ENCODE measurements around the gene EPSTI1.
"Not testable (repeated sequence)": the region's sequence is repeated elsewhere in the genome, so short reads cannot be mapped to it uniquely, and the experiment has no call there.

The EPSTI1 gene

DNA sequence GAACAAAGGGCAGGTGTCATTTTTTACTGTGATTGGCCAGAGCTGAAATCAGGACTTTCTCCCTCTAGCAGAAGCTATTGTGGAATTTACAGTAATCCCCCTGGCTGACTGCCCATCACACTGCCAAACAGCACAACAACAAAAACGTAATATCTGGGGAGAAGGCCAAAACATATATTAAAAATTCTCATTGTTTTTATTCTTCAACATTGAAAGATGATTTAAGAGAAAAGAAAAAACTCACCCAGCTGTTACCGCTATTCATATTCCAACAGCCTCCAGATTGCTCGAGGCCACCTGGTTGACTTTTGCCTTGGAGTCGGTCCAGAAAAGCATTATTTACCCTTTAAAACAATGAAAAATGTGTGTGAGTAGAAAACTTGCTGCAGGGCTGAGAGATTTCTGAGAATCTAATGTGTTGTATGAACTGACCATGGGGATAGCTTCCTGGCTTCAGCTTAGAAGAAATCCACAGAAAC, 97.2 kb downstream of the EPSTI1 start:
- no peak for DNase-seq (ENCODE audit: low read depth in 1 of 2, low spot score in 1 of 2)

DNA sequence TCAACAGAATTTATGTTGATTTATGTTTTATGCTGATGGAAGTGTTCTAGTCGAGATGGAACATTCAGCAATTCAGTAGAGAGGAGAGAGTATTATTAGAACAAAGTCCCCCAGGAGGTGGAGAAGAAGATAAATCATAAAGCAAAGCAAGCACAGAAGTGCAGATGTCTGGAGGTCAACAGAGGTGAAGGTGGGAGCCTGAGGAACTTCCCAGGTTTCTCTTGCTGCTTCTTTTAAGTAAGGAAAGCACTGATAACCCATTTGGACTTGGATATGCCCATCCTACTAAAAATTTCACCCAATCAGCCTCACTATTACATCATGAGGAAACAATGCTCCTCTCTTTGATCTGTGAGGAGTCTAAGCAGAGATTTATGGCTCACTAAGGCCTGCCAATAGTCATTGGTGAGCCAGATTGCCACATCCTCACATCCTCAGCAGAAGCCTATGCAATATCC, 98.8 kb downstream of the EPSTI1 start:
- no peak for DNase-seq (ENCODE audit: low read depth in 1 of 2, low spot score in 1 of 2)

DNA sequence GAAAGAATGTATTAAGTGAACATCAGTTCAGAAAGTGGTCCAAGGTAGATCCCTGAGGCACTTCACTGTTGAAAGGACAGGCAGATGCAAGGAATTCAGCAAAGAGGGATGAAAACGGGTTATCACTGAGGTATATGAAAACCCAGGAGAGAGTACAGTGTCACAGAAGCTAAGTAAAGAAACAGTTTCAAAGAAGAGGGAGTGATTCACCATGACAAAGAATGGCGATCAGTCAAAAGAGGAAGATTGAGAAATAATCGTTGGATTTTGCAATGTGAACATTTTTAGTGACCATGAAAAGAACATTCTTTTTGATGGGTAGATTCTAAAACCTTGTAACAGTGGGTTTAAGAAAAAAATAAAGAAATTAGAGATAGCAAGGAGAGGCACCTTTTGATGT, 99.3 kb downstream of the EPSTI1 start:
- no peak for DNase-seq (ENCODE audit: low read depth in 1 of 2, low spot score in 1 of 2)

DNA sequence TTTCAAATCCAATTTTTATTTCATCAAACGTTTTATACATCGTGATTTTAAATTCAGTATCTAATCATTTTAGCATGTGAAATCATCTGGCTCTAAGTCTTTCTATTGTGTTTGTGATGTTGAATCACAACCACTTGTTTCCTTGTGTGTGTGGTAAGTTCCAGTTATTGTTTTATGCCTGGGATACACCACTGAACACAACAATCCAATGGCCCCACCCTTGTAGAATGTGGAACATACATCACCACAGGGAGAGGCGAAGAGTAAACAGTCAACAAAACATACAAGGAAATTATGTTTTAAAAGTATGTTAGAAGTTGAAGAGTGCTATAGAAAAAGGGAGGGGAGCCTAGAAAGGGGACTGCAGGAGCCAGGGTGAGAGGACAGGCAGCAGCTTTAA, 100.5 kb downstream of the EPSTI1 start:
- DNase-seq (ENCODE audit: low read depth in 1 of 2, low spot score in 1 of 2): no peak

DNA sequence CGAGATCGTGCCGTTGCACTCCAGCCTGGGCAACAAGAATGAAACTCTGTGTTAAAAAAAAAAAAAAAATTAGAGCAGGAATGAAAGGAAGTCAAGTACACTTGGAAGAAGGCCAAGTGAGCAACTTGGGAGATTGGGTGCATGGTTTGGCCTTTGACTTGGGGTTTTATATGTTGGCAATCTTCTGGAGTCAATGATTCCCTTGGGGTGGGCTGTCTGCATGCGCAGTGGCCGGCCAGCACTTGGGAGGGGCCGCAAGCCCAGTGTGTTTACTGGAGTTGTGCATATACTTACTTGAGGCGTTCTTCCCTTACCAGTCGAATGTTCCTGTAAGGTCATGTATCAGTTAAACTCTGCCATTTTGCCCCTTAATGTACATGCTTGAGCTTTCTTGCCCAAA, 106.7 kb downstream of the EPSTI1 start:
- DNase-seq (ENCODE audit: low read depth in 1 of 2, low spot score in 1 of 2): no peak

DNA sequence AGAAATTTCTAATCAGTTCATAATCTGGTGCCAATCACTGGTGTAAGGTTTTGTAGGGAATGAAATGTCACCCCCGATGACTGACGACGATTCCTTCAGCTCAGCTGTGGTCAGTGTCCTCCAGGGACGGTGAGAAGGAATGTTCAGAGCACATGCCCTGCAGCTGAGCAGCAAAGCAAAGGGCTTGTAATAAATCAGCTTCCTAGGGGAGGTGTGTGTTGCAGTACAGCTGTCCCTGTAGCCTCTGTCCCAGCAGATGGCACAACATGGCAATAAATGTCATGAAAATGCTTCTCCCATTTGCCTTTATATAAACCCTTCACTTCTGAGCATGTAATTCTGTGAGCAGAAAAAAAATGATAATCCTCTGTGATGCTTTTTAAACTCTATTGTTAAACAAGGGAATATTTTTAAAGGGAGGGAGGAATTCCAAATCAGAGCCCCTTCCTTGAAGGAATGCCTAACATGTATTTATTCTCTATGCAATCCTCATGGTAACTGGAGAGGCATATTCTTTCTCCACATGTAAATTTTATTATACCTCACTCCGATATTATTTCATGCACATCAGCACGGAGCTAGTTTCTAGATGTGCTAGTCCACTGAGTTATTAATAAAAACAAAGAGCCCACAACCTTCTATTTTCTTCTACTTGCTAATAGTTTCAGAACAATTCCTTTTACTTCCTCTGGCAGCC, 108.1 kb downstream of the EPSTI1 start:
- no peak for DNase-seq (ENCODE audit: low read depth in 1 of 2, low spot score in 1 of 2)

DNA sequence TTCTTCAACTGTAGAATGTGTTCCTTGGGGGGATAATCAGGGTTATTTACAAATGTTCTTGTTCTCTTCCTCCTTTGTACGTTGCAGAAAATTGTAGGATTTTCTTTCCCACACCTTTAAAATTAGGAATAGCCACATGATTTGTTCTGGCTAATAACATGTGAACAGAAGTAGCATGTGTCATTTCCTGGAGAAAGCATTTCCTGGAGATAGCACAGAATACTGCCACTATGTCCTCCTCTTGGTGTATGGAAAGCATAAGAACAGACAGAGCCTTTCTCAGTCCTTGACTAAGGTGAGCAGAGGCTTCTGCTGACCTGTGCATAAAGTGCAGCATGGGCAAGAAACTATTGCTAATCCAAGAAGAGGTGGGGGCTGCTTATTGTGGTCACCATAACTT, 108.9 kb downstream of the EPSTI1 start:
- DNase-seq (ENCODE audit: low read depth in 1 of 2, low spot score in 1 of 2): no peak

DNA sequence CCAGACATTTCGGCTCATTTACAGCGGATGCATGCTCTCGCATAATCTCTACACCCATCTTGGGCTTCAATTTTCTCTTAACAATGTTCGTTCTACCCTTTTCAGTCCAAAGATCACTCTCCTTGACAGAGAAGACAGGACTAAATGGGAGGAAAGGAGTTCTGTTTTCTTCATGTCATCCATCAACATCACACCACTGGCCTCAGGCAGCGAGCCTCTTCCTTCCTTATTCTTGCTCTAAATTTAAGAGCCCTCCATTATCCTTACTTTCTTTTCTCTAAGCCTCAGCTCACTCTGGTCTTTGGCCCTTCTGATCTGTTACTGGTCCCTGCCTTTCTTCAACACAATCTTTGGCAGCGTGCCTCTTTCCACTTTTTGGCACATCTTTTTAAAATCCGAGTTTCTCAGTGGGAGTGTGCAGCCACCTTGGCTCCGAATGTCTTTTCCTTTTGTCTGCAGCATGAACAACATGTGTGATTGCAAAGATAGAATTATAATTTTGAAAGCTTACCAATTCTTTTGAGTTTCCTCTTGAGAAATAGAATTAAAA, 111.9 kb downstream of the EPSTI1 start:
- no peak for DNase-seq (ENCODE audit: low read depth in 1 of 2, low spot score in 1 of 2)

DNA sequence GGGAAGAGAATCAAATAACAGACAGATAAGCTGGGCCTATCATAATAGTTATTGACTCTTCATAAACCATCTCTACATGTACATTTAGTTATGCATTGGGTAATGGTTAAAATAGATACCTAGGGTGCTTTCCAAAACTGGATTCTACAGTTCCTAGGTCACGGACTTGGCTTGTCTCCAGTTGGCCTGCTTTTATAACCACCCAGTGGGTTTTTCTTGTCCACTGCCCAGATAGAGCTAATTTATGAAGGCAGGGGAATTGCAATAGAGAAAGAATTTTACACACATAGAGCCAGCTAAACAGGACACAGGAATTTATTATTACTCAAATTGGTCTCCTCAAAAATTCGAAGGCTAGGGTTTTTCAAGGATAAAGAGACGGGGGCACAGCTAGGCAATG, 113.3 kb downstream of the EPSTI1 start:
- no peak for DNase-seq (ENCODE audit: low read depth in 1 of 2, low spot score in 1 of 2)

DNA sequence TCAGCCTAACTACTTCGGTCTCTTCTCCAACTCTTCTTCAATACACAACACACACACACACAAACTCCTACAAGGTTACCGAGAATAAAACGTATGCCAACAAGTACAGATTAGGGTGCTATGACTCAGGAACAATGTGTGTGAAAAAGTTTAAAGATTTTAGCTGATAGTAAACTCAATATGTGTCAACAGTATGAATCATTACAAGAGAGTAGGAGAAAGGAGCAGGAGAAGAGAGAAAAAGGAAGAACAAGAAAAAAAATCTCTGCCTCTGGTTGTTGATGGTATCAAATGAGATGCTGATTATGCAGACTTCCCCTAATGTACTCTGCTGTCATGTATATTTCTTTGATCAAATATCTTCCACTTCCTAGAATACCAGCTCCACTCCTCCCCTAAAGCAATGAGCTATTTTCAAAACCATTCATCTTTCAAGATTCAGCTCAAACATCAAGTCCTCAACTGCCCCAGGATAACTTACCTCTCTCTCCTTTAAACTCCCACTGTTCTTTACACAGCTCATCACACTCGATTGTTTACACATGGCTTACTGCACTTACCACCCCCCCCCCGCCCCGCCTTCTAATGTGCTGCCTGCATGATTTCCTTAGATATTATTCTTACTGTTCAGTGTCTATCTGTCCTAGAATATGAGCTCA, 115.0 kb downstream of the EPSTI1 start:
- no peak for DNase-seq (ENCODE audit: low read depth in 1 of 2, low spot score in 1 of 2)

DNA sequence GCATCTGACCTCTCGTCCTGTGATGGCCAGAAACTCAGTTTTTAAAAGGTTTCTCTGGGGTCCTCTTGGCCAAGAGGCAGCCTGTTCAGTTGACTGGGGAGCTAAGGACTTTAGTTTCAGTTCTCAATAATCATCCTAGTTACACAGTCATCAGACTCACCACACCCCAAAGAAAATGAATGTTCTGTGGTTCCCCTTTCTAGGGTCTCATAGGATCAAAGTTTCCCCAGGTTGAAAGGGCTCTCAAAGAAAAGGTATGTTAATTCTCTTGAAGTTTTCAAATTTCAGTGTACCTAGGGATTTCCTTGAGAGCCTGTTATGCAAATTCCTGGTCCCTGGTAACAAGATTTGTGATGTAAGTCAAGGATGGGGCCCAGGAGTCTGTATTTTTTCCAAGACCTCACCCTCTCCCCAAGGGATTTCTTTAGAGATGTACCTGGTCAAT, 115.7 kb downstream of the EPSTI1 start:
- no peak for DNase-seq (ENCODE audit: low read depth in 1 of 2, low spot score in 1 of 2)

DNA sequence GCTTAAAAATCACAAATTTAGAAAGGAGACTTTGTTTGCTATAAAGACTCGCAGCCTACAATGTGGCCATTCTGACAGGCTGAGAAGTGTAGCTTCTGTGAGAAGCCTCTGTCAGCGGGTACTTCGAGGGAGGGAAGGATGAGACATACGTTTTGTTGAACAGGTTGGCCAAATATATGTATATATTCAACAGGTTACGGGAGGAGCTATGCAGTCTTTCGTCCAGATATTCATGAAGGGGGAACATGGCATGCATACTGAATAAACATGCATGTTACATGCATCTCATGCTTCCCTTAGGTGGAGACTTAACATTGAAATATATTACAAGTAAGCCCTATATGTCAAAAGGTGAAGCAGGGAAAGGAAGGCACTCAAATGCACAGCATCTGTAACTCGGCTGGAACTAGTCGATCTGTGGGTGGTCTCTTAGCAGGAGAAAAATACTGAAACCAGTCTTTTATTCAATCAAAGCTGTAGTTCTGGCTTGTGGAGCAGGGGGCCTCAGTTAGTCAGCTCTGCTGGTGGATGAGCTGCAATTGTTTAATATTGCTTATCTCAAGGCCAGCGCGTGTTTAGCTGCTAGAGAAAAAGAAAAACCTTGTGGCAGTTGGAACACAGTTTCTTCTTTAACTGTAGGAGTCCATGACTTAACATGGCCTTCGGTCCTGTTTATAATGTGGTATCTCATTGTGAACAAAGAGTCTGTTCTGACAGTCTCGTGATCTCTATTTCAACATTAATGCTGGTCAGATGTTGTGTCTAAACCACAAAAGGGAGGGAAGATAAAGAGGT, 116.4 kb downstream of the EPSTI1 start:
- DNase-seq (ENCODE audit: low read depth in 1 of 2, low spot score in 1 of 2): no peak

DNA sequence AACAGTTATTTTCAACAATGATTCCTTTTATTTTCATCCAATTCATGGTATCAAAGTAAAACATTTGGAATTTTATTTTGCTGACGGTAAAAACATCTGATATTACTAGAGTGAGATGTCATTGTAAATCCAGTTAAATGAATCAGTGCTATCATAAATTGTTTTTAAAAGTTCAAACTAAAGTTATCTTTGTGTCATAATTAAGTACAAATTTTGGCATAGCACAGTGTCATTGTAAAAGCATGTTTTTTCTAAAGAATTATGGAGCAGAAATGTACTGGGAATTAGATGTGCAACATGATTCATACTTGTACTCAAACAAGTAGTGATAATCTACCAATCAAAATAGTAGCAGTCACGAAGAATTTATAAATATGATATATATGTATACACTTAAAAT, 117.8 kb downstream of the EPSTI1 start:
- DNase-seq (ENCODE audit: low read depth in 1 of 2, low spot score in 1 of 2): no peak

DNA sequence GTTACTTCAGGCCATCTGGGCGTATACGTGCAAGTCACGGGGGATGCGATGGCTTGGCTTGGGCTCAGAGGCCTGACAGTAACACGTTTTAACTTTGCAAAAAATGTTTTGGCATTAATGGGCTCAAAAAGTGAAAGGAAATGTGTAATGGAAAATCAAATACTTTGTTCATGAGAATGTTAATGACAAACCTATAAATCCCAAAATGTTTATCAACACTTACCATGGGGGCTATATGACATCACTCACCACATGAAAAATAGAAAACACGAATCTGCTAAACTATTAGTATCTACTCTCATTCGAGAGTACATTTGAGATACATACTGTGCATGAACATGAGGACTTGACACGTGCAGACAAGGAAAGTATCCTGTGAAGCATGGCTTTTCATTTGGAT, 119.0 kb downstream of the EPSTI1 start:
- DNase-seq (ENCODE audit: low read depth in 1 of 2, low spot score in 1 of 2): no peak

DNA sequence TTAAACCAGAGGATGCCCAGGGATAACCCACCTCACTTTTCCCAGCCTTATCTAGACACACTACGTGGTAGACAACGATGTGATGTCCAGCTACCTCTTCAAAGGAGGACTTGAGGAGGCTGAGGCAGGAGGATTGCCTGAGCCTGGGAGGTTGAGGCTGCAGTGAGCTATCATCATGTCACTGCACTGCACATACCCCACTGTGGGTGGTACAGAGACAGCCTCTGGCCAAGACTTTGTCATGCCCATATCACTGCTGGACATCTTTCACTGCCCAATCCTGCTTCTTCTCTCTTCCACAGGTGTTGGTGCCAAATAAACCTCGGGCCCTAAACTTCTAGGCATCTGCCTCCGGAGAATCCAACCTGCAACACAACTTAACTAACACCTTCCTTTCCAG, 124.8 kb downstream of the EPSTI1 start:
- DNase-seq (ENCODE audit: low read depth in 1 of 2, low spot score in 1 of 2): no peak

DNA sequence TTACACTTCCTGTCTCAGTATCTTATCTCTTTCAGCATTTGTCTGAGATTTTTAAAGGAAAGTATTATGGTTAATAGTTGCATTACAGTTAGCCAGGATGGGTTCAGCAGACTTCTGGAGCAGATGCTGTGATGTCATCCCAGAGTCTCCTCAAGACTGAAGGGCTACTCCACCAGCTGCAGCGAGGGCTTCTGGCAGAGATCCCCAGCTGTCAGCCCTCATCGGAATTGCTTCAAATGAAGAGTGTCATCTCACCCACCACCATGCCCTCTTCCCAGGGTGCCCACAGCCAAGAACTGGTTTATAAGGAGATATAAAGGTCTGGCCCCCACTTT, 126.3 kb downstream of the EPSTI1 start:
- DNase-seq (ENCODE audit: low read depth in 1 of 2, low spot score in 1 of 2): no peak

DNA sequence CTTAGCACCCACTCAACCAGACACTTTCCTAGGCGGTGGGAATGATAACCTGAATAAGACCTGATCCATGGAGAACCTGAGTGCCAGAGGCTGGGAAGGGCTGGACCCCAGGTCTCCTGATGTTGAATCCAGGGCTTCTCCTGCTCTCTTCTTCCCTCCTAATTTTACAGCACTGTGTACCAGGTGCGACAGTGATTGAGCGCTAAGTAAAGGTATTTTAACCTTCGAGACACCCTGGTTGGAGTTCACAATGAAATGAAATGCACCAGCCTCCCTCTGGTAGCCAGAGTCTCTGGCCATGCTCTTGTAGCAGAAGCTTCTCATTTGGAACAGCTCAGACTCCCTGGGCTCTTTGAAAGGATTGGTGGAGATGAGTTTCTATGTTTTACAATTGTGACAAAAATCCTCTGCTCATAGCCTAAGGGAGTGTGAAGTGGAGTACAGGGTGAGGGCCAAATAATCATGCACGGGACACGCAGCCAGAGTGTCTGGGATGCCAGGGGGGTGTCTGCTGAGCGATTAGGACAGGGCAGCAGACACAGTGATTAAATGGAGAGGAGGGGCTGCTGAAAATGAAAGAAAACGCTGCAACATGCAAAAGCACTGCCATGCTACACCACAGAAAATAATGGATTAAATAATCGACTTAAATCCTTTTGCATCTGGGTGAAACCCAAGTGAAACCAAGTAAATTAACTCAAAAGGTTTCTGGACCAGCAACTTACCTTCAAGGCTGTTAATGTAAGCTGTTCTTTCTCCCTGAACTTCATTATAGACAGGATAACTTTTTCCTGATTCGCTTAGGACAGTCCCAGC, 126.9 kb downstream of the EPSTI1 start:
- no peak for DNase-seq (ENCODE audit: low read depth in 1 of 2, low spot score in 1 of 2)

DNA sequence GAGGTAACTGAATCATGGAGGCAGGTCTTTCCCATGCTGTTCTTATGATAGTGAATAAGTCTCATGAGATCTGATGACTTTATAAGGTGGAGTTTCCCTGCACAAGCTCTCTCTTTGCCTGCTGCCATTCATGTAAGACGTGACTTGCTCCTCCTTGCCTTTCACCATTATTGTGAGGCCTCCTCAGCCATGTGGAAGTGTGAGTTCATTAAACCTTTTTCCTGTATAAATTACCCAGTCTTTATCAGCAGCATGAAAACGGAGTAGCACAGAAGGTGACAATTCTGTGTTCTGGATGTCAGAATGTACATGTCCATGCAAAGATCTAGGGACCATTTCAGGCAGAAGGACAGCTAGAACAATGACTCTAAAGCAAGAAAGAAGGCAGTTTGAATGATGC, 129.7 kb downstream of the EPSTI1 start:
- not testable (repeated sequence) for DNase-seq (ENCODE audit: low read depth in 1 of 2, low spot score in 1 of 2)

DNA sequence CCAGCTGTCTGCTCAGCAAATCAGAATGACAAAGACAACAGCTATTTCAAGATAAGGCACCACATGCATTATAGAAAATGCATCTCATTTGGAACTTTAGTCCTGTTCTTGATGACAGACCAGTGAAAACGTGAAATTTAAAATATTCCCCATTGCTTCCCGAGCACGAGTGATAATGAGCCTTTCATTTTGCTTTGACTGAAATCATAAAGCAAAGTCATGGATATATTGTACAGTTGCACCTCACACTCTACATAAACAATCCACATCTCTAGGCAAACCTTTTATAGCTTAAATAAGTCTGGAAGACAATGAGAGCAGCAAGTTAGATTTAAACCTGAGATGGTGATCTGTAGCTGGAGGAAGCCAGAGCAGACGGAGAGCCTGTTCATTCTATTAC, 131.6 kb downstream of the EPSTI1 start:
- DNase-seq (ENCODE audit: low read depth in 1 of 2, low spot score in 1 of 2): no peak

DNA sequence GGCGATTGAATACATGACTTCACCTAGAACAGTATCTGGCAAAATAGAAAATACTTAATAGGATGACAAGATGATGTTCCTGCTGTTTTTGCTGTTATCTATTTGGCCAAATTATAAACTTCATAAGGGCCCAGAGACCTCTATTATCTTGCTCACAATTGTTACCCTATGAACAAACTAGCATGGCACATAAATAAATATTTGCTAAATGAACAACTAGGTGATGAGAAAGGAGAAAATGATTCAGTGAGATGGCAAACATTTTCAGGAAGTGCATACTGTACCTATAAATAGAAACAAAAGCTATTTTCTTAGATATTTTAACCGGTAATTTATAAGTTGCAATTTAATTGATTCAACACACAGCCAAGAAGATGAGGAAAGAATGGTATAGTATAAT, 132.3 kb downstream of the EPSTI1 start:
- no peak for DNase-seq (ENCODE audit: low read depth in 1 of 2, low spot score in 1 of 2)

DNA sequence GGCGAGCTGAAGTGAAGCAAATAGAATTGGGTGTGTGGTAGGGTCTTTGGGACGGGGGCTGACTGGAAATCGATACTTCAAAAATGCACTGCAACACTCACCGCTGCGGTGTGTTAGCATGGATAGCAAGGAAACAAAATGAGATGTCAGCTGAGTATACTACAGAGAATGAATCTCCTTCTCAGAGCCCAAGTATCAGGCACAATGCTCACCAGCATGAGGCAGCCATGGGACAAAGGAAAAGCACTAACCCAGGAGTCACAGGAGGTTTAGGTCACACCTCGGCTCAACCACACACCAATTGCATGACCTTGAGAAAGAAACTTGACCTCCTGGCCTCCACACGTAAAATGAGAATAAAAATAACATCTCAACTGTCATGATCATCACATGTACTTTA, 136.6 kb downstream of the EPSTI1 start:
- no peak for DNase-seq (ENCODE audit: low read depth in 1 of 2, low spot score in 1 of 2)
